ENCODE measurements around the gene ACSM2A. TPM values are rescaled to one million over a fixed set of nuclear protein-coding genes. Genes with fewer than 3 reads are reported as not detected.
"Not testable (repeated sequence)": the region's sequence is repeated elsewhere in the genome, so short reads cannot be mapped to it uniquely, and the experiment has no call there.

ACSM2A gene
- total RNA-seq, 4 donors from 2014 or later = not detected

DNA sequence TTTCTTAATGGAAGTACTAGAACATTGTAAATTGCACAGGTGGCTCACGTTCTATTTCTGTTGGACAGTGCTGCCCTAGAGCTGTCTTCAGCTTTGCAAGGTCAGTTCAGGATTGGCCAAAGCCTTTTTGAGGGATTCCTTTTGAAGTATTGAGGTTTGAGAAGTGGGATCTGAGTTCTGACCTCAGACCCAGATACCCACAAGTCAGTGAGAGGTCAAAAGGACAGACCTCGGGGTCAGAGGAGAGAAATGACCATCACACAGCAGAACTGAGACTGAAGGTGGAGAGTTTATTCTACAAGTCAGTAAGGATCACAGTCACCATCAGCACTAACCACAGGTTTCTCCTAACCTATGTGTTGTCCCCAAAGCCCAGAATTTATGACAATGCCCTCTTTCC, 40.3 kb upstream of the ACSM2A start:
- no peaks in the 10 kb centered on the region for H3K4me1 ChIP-seq
- no peaks in the 10 kb centered on the region for H3K27me3 ChIP-seq
- no peaks in the 10 kb centered on the region for H3K36me3 ChIP-seq
- DNase-seq = no peak
- no peak overlapping the region for H3K4me3 ChIP-seq
- H3K9me3 ChIP-seq = peaks cover 0 to 3% of the 10 kb centered on the region in 2 donors
- H3K27ac ChIP-seq = no peak overlapping the region
- TF ChIP-seq CTCF (IDR thresholded peaks at IDR 0.05) (no peak), POLR2A (IDR thresholded peaks at IDR 0.05) (no peak)
- intact Hi-C loops (cut with DNase I; ENCODE audit: low total_unique reads) = no loop called here

GRCh38 chr16:20415541-20415940, 35.8 kb upstream of the ACSM2A start:
- no peak overlapping the region for H3K4me3 ChIP-seq
- H3K27ac ChIP-seq = peak overlapping the region in 1 of 2 donors; percentile 10
- no peaks in the 10 kb centered on the region for H3K36me3 ChIP-seq
- no peak for TF ChIP-seq POLR2A (IDR thresholded peaks at IDR 0.05)
- TF ChIP-seq CTCF (IDR thresholded peaks at IDR 0.05) = no peak
- intact Hi-C loops (cut with DNase I; ENCODE audit: low total_unique reads) = no loop called here
- H3K9me3 ChIP-seq = peaks cover 0 to 5% of the 10 kb centered on the region in 2 donors
- no peaks in the 10 kb centered on the region for H3K27me3 ChIP-seq
- no peak for DNase-seq
- no peaks in the 10 kb centered on the region for H3K4me1 ChIP-seq

- intact Hi-C loops (cut with DNase I; ENCODE audit: low total_unique reads); H3K4me3 ChIP-seq; DNase-seq; H3K27ac ChIP-seq; H3K27me3 ChIP-seq; H3K9me3 ChIP-seq; H3K36me3 ChIP-seq; H3K4me1 ChIP-seq: not testable (repeated sequence)
These were observed 32.2 kb upstream of the ACSM2A start for GRCh38 chr16:20419093-20419492.

GRCh38 chr16:20421748-20422147, 29.6 kb upstream of the ACSM2A start:
- H3K4me1 ChIP-seq; H3K4me3 ChIP-seq; H3K27me3 ChIP-seq; DNase-seq; intact Hi-C loops (cut with DNase I; ENCODE audit: low total_unique reads); H3K9me3 ChIP-seq; H3K27ac ChIP-seq; H3K36me3 ChIP-seq: not testable (repeated sequence)

- H3K4me3 ChIP-seq; H3K9me3 ChIP-seq; H3K27me3 ChIP-seq; H3K27ac ChIP-seq; H3K4me1 ChIP-seq; intact Hi-C loops (cut with DNase I; ENCODE audit: low total_unique reads); DNase-seq; H3K36me3 ChIP-seq: not testable (repeated sequence)
These were observed 27.6 kb upstream of the ACSM2A start for GRCh38 chr16:20423772-20424128.

- no peaks in the 10 kb centered on the region for H3K4me1 ChIP-seq
- H3K9me3 ChIP-seq = no peaks in the 10 kb centered on the region
- no peak overlapping the region for H3K4me3 ChIP-seq
- intact Hi-C loops (cut with DNase I; ENCODE audit: low total_unique reads) = no loop called here
- H3K27me3 ChIP-seq = no peaks in the 10 kb centered on the region
- H3K27ac ChIP-seq = no peak overlapping the region
- no peak for DNase-seq
- H3K36me3 ChIP-seq = no peaks in the 10 kb centered on the region
- TF ChIP-seq POLR2A (IDR thresholded peaks at IDR 0.05) = no peak
- no peak for TF ChIP-seq CTCF (IDR thresholded peaks at IDR 0.05)
These were observed 27.0 kb upstream of the ACSM2A start for GRCh38 chr16:20424129-20424866.

DNA sequence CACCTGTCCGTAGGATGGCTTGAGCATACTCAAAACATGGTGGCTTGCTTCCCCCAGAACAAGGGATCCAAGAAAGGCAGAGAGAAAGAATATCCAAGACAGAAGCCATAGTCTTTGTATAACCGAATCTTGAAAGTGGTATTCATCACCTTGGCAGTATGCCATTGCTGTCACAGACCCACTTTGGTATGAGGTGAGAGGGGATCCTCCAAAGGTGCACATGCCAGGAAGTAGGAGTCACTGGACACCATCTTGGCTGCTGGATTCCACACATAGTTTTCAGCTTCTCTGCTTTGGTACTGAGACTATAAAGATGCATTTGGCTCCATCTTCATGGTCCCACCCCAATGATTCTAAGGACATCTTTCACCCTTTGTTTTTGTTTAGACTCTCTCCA, 23.9 kb upstream of the ACSM2A start:
- DNase-seq; H3K36me3 ChIP-seq; intact Hi-C loops (cut with DNase I; ENCODE audit: low total_unique reads); H3K4me1 ChIP-seq; H3K9me3 ChIP-seq; H3K4me3 ChIP-seq; H3K27ac ChIP-seq; H3K27me3 ChIP-seq: not testable (repeated sequence)

DNA sequence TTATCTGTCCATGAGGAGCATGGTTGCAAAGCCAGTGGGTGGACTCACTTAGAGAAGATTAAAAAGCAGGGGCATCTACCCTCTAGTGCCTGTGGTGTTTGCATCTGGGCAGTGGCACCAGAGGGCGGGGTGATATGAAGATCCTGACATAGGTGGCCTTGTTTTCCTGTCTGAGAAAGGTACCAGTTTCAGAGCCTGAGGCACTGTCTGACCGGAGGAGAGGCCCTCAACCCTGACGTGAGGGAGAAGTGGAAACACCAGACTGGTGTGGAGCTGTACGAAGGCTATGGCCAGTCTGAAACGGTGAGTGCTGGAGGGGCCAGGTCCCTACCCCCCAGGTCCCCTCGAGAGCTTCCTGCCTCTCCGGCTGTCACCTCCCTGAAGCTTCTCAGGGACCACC, 21.8 kb upstream of the ACSM2A start:
- H3K9me3 ChIP-seq; H3K27ac ChIP-seq; H3K4me1 ChIP-seq; H3K27me3 ChIP-seq; DNase-seq; intact Hi-C loops (cut with DNase I; ENCODE audit: low total_unique reads); H3K4me3 ChIP-seq; H3K36me3 ChIP-seq: not testable (repeated sequence)

- H3K4me1 ChIP-seq; DNase-seq; intact Hi-C loops (cut with DNase I; ENCODE audit: low total_unique reads); H3K9me3 ChIP-seq; H3K27me3 ChIP-seq; H3K36me3 ChIP-seq; H3K27ac ChIP-seq; H3K4me3 ChIP-seq: not testable (repeated sequence)
These were observed 20.8 kb upstream of the ACSM2A start for GRCh38 chr16:20430480-20430879.

Data from uterus (tissue), 4 donors.